Upper lobe of right lung (tissue), 1 donor: ENCODE results near the gene FRMD4A. TPM values are rescaled to one million over a fixed set of nuclear protein-coding genes. Genes with fewer than 3 reads are reported as not detected.
"Not testable (repeated sequence)": the region's sequence is repeated elsewhere in the genome, so short reads cannot be mapped to it uniquely, and the experiment has no call there.

Source experiments
- ATAC-seq: fragments of 200-7000 bp; cut with Tn5 transposase; one replicate; pipeline ENCODE4 v1.9.1; 2020; ENCODE audit warnings: mild to moderate bottlenecking, moderate library complexity
- DNase-seq: peaks from one replicate; pipeline ENCODE4 v3.0.0-alpha.2; 2020
- H3K27ac ChIP-seq: fragments of 200-600 bp; one replicate; pipeline ENCODE4 v1.8.0; 2022
- H3K27me3 ChIP-seq: fragments of 200-600 bp; one replicate; pipeline ENCODE4 v1.8.0; 2022; ENCODE audit warnings: mild to moderate bottlenecking
- H3K36me3 ChIP-seq: fragments of 200-600 bp; one replicate; pipeline ENCODE4 v1.8.0; 2022
- H3K4me1 ChIP-seq: fragments of 200-600 bp; one replicate; pipeline ENCODE4 v1.8.0; 2022
- H3K4me3 ChIP-seq: fragments of 200-600 bp; one replicate; pipeline ENCODE4 v1.8.0; 2022; ENCODE audit warnings: mild to moderate bottlenecking
- H3K9me3 ChIP-seq: fragments of 200-600 bp; one replicate; pipeline ENCODE4 v1.8.0; 2022
- intact Hi-C: fragments of 100-400 bp; cut with DNase I; formaldehyde crosslinking; loops from one replicate; pipeline ENCODE4 v1.11.0; 2022
- total RNA-seq: library from RNA; stranded (reverse); fragmentation: NEBNext Ultra II Directional; extraction: Animal tissue kit (Norgen Biotek cat#: 25700); gene quantifications from one replicate; pipeline ENCODE4 v1.2.1, GENCODE V29; 2021
- TF ChIP-seq, protein P1 (sequence below): fragments of 200-600 bp; IDR thresholded peaks from one replicate; pipeline ENCODE4 v1.8.0; 2022; ENCODE audit warnings: antibody characterized with exemption
- donor health status: DM: no; HTN: yes; CAD: no; lungs with severe emphysema.

FRMD4A gene
- total RNA-seq, 1 donor from 2014 or later: 38.3 TPM

DNA sequence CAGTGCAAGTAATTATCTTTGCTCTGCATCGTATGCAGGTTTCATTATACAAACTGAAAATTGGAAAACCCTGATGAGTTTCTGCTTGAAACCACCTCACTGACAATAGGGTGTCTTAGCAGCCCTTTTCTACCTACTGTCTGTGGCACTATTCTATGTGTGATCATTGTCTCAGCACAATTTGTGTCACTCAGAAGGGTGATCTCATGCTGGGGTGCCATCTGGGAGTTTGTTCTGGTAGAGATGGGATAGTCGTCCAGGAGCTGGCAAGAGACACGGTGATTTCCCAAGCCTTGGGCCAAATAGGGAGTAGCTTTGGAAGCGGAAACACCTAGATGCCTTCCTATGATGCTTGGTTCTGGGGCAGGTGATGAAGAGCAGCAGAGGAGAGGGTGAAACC lies 186.3 kb downstream of the FRMD4A start:
- ATAC-seq (no peak), DNase-seq (no peak)
- TF ChIP-seq, protein P1, sequence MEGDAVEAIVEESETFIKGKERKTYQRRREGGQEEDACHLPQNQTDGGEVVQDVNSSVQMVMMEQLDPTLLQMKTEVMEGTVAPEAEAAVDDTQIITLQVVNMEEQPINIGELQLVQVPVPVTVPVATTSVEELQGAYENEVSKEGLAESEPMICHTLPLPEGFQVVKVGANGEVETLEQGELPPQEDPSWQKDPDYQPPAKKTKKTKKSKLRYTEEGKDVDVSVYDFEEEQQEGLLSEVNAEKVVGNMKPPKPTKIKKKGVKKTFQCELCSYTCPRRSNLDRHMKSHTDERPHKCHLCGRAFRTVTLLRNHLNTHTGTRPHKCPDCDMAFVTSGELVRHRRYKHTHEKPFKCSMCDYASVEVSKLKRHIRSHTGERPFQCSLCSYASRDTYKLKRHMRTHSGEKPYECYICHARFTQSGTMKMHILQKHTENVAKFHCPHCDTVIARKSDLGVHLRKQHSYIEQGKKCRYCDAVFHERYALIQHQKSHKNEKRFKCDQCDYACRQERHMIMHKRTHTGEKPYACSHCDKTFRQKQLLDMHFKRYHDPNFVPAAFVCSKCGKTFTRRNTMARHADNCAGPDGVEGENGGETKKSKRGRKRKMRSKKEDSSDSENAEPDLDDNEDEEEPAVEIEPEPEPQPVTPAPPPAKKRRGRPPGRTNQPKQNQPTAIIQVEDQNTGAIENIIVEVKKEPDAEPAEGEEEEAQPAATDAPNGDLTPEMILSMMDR: no peak
- no peak overlapping the region for H3K27ac ChIP-seq
- no peak overlapping the region for H3K4me3 ChIP-seq
- no peaks in the 10 kb centered on the region for H3K9me3 ChIP-seq
- H3K4me1 ChIP-seq: no peaks in the 10 kb centered on the region
- H3K27me3 ChIP-seq: peaks cover 5% of the 10 kb centered on the region
- intact Hi-C loops: no loop called here
- no peaks in the 10 kb centered on the region for H3K36me3 ChIP-seq

DNA sequence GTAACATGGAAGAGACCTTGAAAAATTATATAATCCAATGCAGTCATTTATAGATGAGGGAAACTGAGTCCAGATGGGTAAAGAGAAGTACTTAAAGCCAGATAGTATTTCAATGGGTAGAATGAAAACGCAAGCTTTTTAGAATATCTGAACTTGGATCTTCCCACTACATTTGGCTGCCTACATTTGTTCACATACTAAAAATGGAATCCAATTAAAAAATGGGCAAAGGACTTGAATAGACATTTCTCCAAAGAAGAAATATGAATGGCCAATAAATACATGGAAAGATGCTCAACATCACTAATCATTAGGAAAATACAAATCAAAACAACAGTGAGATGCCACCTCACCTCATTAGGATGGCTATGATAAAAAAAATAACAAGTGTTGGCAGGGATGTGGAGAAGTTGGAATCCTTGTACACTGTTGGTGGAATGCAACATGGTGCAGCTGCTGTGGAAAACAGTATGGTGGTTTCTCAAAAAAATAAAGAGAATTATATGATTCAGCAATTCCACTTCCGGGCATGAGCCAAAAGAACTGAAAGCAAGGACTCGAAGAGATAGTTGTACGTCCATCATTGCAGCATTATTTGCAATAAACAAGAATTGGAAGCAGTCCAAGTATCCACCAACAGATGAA lies 188.0 kb downstream of the FRMD4A start:
- H3K4me1 ChIP-seq: no peaks in the 10 kb centered on the region
- TF ChIP-seq, protein P1: no peak
- peaks cover 5% of the 10 kb centered on the region for H3K27me3 ChIP-seq
- no peak for ATAC-seq
- intact Hi-C loops: no loop called here
- H3K27ac ChIP-seq: no peak overlapping the region
- H3K36me3 ChIP-seq: no peaks in the 10 kb centered on the region
- no peak for DNase-seq
- H3K4me3 ChIP-seq: no peak overlapping the region
- no peaks in the 10 kb centered on the region for H3K9me3 ChIP-seq

DNA sequence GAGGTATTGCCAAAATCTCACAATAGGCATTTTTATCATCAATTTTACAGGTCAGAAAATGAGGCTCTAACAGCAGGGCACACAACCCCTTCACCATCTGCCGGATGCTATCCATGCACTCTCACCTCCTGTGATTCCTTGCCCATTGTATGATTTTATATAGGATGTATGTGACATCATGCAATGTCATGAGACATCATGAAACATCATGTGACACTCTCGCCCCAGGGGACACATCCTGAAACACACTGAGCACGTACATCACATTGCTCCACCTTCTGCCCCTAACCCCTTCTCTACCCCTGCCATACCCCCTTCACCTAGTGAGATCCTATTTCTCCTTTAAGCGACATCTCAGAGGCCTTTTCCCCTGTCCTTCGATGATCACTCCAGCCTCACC lies 189.4 kb downstream of the FRMD4A start:
- H3K4me3 ChIP-seq: no peak overlapping the region
- no peak for DNase-seq
- TF ChIP-seq, protein P1: no peak
- no peak for ATAC-seq
- no peak overlapping the region for H3K27ac ChIP-seq
- intact Hi-C loops: no loop called here
- no peaks in the 10 kb centered on the region for H3K4me1 ChIP-seq
- H3K27me3 ChIP-seq: peaks cover 5% of the 10 kb centered on the region
- no peaks in the 10 kb centered on the region for H3K36me3 ChIP-seq
- no peaks in the 10 kb centered on the region for H3K9me3 ChIP-seq

DNA sequence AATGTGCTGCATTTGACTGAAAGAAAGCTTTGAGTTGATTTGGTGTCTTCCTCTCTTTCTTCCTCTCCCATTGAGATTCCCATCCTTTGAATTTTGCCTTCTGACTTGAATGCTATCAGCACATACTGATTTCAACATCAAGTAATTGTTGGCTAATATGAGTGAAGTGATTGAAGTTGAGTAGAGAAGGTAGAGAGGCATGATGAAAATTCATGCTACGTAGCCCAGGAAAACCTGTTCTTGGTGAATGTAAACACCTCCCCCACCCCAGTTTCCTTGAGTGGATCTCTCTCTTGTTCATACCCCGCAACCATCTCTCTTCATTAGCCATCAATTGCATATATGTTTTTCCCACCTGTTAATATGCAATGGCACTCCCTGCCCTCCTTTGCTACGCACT lies 193.3 kb downstream of the FRMD4A start:
- TF ChIP-seq, protein P1: no peak

DNA sequence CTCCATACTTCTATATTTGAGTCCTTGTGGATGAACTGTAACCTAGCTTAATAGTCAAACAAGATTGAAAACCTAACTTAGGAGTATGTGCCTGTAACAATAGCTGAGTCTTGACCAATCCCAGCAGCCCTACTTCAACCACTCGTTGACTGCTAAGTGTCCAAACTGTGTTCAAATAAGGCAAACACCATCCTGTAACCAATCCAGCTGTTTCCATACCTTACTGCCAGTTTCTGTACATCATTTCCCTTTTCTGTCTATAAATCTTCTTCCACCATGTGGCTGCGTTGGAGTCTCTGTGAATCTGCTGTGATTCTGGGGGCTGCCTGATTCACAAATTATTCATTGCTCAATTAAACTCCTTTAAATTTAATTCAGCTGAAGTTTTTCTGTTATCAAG lies 195.5 kb downstream of the FRMD4A start:
- ATAC-seq, intact Hi-C loops, H3K9me3 ChIP-seq, H3K4me3 ChIP-seq, DNase-seq, H3K27ac ChIP-seq, H3K36me3 ChIP-seq, H3K27me3 ChIP-seq, H3K4me1 ChIP-seq: not testable (repeated sequence)

More for the DNA sequence above, 193.3 kb downstream of the FRMD4A start:
- no peaks in the 10 kb centered on the region for H3K36me3 ChIP-seq
- no peak for DNase-seq
- H3K4me3 ChIP-seq: no peak overlapping the region
- intact Hi-C loops: no loop called here
- ATAC-seq: peak; percentile 23
- peaks cover 5% of the 10 kb centered on the region for H3K27me3 ChIP-seq
- no peak overlapping the region for H3K27ac ChIP-seq
- no peaks in the 10 kb centered on the region for H3K4me1 ChIP-seq
- no peaks in the 10 kb centered on the region for H3K9me3 ChIP-seq

DNA sequence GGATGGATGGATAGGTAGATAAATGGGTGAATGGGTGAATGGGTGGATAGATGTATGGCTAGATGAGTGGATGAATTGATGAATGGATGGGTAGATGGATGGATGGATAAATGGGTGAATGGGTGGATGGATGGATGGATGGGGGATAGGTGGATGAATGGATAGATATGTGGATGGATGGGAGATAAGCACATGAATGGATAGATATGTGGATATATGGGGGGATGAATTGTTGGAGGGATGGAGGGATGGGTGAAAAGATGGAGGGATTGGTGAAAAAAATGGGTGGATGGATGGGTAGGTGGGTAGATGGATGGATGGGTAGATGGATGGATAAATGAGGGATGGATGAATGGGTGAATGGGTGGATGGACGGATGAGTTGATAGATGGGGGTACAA lies 196.4 kb downstream of the FRMD4A start:
- TF ChIP-seq, protein P1: no peak
- Histone ChIP-seq H3K9me3 (no peaks in the 10 kb centered on the region), H3K27me3 (no peaks in the 10 kb centered on the region), H3K27ac (no peak overlapping the region), H3K4me3 (no peak overlapping the region), H3K4me1 (no peaks in the 10 kb centered on the region), H3K36me3 (no peaks in the 10 kb centered on the region)
- DNase-seq (no peak), ATAC-seq (no peak)
- intact Hi-C loops: no loop called here
